H1 (cell line): ENCODE measurements around the gene EPB41L2. TPM values are rescaled to one million over a fixed set of nuclear protein-coding genes. Genes with fewer than 3 reads are reported as not detected.

Experiments used
- CTCF ChIA-PET: fragments of 300-600 bp; sonication (Branson Sonifier 250); formaldehyde crosslinking; loops from one replicate; lab custom pipeline; 2021; ENCODE audit not compliant: partially characterized antibody; lab: Charles Lee
- POLR2A ChIA-PET: fragments of 300-600 bp; sonication (Branson Sonifier 250); formaldehyde crosslinking; loops from one replicate; lab custom pipeline; 2021; ENCODE audit warnings: inconsistent platforms; ENCODE audit not compliant: partially characterized antibody; lab: Charles Lee
- DNase-seq, 2 experiments: peaks; one replicate each; pipeline versions ENCODE4 v3.0.0 to v3.0.0-alpha.2; 2010 to 2022; ENCODE audit warnings: low spot score in 2 of 2, low read depth in 1 of 2, mixed read lengths in 1 of 2
- FAIRE-seq: peaks from 2 replicates; lab custom pipeline; 2011; peaks lifted over from hg19 to GRCh38; lab: Jason Lieb, UNC
- H2AFZ ChIP-seq: 2 replicates; pipeline ENCODE4 v1.8.1; 2012; ENCODE audit warnings: low read length, inconsistent platforms
- H2AK5ac ChIP-seq: 2 replicates; pipeline ENCODE4 v1.6.1; 2013; ENCODE audit warnings: low read depth, low read length
- H2BK120ac ChIP-seq: replicated peaks from 2 replicates; pipeline ENCODE3; 2013; ENCODE audit warnings: low read depth, low read length, inconsistent platforms
- H2BK12ac ChIP-seq: 2 replicates; pipeline ENCODE4 v1.6.1; 2013; ENCODE audit warnings: low read depth, low read length
- H2BK15ac ChIP-seq: 2 replicates; pipeline ENCODE4 v1.6.1; 2013; ENCODE audit warnings: low read length
- H2BK20ac ChIP-seq: 2 replicates; pipeline ENCODE4 v1.6.1; 2013; ENCODE audit warnings: low read length
- H2BK5ac ChIP-seq: 2 replicates; pipeline ENCODE4 v1.6.1; 2013; ENCODE audit warnings: low read depth, low read length
- H3K14ac ChIP-seq: 2 replicates; pipeline ENCODE4 v1.6.1; 2013; ENCODE audit warnings: inconsistent platforms; ENCODE audit not compliant: insufficient read length
- H3K18ac ChIP-seq: 2 replicates; pipeline ENCODE4 v1.6.1; 2013; ENCODE audit warnings: low read length; ENCODE audit errors: extremely low read depth
- H3K23ac ChIP-seq: 2 replicates; pipeline ENCODE4 v1.6.1; 2013; ENCODE audit warnings: inconsistent platforms; ENCODE audit not compliant: insufficient read length
- H3K23me2 ChIP-seq: 2 replicates; pipeline ENCODE4 v1.6.1; 2013; ENCODE audit warnings: low read depth, low read length
- H3K27ac ChIP-seq: 2 replicates; pipeline ENCODE4 v1.6.1; 2011; ENCODE audit warnings: low read depth, low read length, inconsistent platforms
- H3K27me3 ChIP-seq, 4 experiments: replicated peaks in 1 of 4; 1 replicate in 1 of 4; 2 replicates in 3 of 4; pipeline versions ENCODE4 v1.6.1 to v1.8.1; 2011 to 2013; ENCODE audit warnings: low read length in 3 of 4, mild to moderate bottlenecking in 3 of 4, inconsistent platforms in 2 of 4, mixed read lengths in 2 of 4, moderate library complexity in 1 of 4; ENCODE audit not compliant: control insufficient read depth in 3 of 4, insufficient read depth in 3 of 4; ENCODE audit errors: extremely low read depth in 1 of 4
- H3K36me3 ChIP-seq, 4 experiments: 2 replicates each; pipeline versions ENCODE4 v1.6.1 to v1.8.1; 2011 to 2013; ENCODE audit warnings: mild to moderate bottlenecking in 4 of 4, low read length in 3 of 4, moderate library complexity in 2 of 4, control low read depth in 1 of 4, inconsistent platforms in 1 of 4; ENCODE audit not compliant: insufficient read depth in 4 of 4, control insufficient read depth in 2 of 4
- H3K4ac ChIP-seq: replicated peaks from 2 replicates; pipeline ENCODE3; 2013; ENCODE audit warnings: low read length, low read depth, mixed read lengths, inconsistent platforms; ENCODE audit not compliant: insufficient read length
- H3K4me1 ChIP-seq, 4 experiments: replicated peaks in 1 of 4; 1 replicate in 1 of 4; 2 replicates in 3 of 4; pipeline versions ENCODE4 v1.6.1 to v1.8.1; 2011 to 2013; ENCODE audit warnings: low read length in 3 of 4, inconsistent platforms in 2 of 4, mixed read lengths in 1 of 4; ENCODE audit not compliant: insufficient read depth in 4 of 4, control insufficient read depth in 3 of 4
- H3K4me2 ChIP-seq, 2 experiments: 2 replicates each; pipeline versions ENCODE4 v1.6.1 to v1.8.1; 2011 to 2013; ENCODE audit warnings: low read depth in 2 of 2, low read length in 2 of 2, control low read depth in 1 of 2, inconsistent platforms in 1 of 2, mild to moderate bottlenecking in 1 of 2; ENCODE audit not compliant: insufficient read depth in 1 of 2
- H3K4me3 ChIP-seq, 4 experiments: fragments of 200-600, 300-600 bp in 1 of 4; sonication (generic), shearing (Covaris generic), sonication (Bioruptor Twin) in 1 of 4; 2 replicates each; pipeline versions ENCODE4 v1.5.1 to v1.8.1; 2011 to 2016; ENCODE audit warnings: low read length in 4 of 4, low read depth in 3 of 4, control low read depth in 2 of 4, inconsistent platforms in 2 of 4, mild to moderate bottlenecking in 2 of 4, mixed read lengths in 1 of 4, moderate library complexity in 1 of 4; ENCODE audit not compliant: insufficient read depth in 2 of 4; ENCODE audit errors: extremely low read depth in 1 of 4
- H3K56ac ChIP-seq: replicated peaks from 2 replicates; pipeline ENCODE3; 2013; ENCODE audit warnings: low read depth, mild to moderate bottlenecking, mixed read lengths, low read length, inconsistent platforms; ENCODE audit not compliant: insufficient read length
- H3K79me1 ChIP-seq: 2 replicates; pipeline ENCODE4 v1.6.1; 2013; ENCODE audit warnings: low read depth, low read length, control low read depth
- H3K79me2 ChIP-seq, 2 experiments: 2 replicates each; pipeline versions ENCODE4 v1.6.1 to v1.8.1; 2012 to 2013; ENCODE audit warnings: low read length in 2 of 2, mild to moderate bottlenecking in 2 of 2, inconsistent platforms in 1 of 2; ENCODE audit not compliant: insufficient read depth in 2 of 2, control insufficient read depth in 1 of 2
- H3K9ac ChIP-seq, 4 experiments: replicated peaks in 1 of 4; 1 replicate in 1 of 4; 2 replicates in 3 of 4; pipeline versions ENCODE4 v1.6.1 to v1.8.1; 2011 to 2013; ENCODE audit warnings: low read depth in 3 of 4, low read length in 3 of 4, control low read depth in 2 of 4, mild to moderate bottlenecking in 2 of 4, moderate library complexity in 2 of 4, inconsistent platforms in 1 of 4; ENCODE audit errors: extremely low read depth in 1 of 4
- H3K9me3 ChIP-seq, 2 experiments: 2 replicates each; pipeline versions ENCODE4 v1.6.1 to v1.8.1; 2012 to 2013; ENCODE audit warnings: mild to moderate bottlenecking in 2 of 2, moderate library complexity in 2 of 2, control low read depth in 1 of 2, inconsistent platforms in 1 of 2, low read depth in 1 of 2, low read length in 1 of 2, mixed read lengths in 1 of 2; ENCODE audit not compliant: insufficient read depth in 2 of 2
- H4K20me1 ChIP-seq, 2 experiments: replicated peaks in 1 of 2; 2 replicates each; pipeline versions ENCODE3 to v1.8.1; 2011 to 2013; ENCODE audit warnings: inconsistent platforms in 2 of 2, low read length in 2 of 2, mild to moderate bottlenecking in 1 of 2; ENCODE audit not compliant: insufficient read depth in 2 of 2, control insufficient read depth in 1 of 2
- H4K5ac ChIP-seq: 2 replicates; pipeline ENCODE4 v1.6.1; 2013; ENCODE audit warnings: low read length, low read depth, mixed read lengths, inconsistent platforms; ENCODE audit not compliant: insufficient read length
- H4K8ac ChIP-seq: 2 replicates; pipeline ENCODE4 v1.8.0; 2013; ENCODE audit warnings: mild to moderate bottlenecking, moderate library complexity, low read length, inconsistent platforms; ENCODE audit not compliant: insufficient read depth; ENCODE audit errors: extremely low read depth
- H4K91ac ChIP-seq: replicated peaks from 2 replicates; pipeline ENCODE3; 2013; ENCODE audit warnings: low read length, mixed read lengths, inconsistent platforms; ENCODE audit not compliant: insufficient read length
- CBX5 ChIP-seq: fragments of 300-800, 300-1000 bp; sonication (generic); IDR thresholded peaks from 2 replicates; pipeline ENCODE4 v1.7.1; 2016; ENCODE audit warnings: antibody characterized with exemption, low read length, low read depth
- CBX8 ChIP-seq: fragments of 300-800, 300-1000 bp; sonication (generic); IDR thresholded peaks from 2 replicates; pipeline ENCODE4 v1.7.1; 2016; ENCODE audit warnings: low read depth, low read length, borderline replicate concordance
- RAD21 ChIP-seq, 2 experiments: IDR thresholded peaks in 1 of 2; conservative IDR thresholded peaks in 1 of 2; 2 replicates each; pipeline ENCODE4 v1.6.1; 2011; ENCODE audit warnings: low read depth in 2 of 2, low read length in 2 of 2, improper control_type of control experiment in 1 of 2, inconsistent platforms in 1 of 2, mild to moderate bottlenecking in 1 of 2, moderate library complexity in 1 of 2
- WGBS, 2 experiments: shearing (Covaris generic) in 1 of 2; methylation state at CpG; one replicate each; pipeline versions ENCODE4 v1.1.6 to v1.1.7; 2013 to 2015; ENCODE audit warnings: low lambda C conversion rate in 2 of 2, mixed read lengths in 2 of 2, inconsistent platforms in 1 of 2, low coverage in 1 of 2, missing lambda C conversion rate in 1 of 2; ENCODE audit not compliant: insufficient replicate concordance in 2 of 2, insufficient coverage in 1 of 2, insufficient read length in 1 of 2; ENCODE audit errors: extremely low coverage in 1 of 2, missing lambda C conversion rate in 1 of 2; 5-methylcytosine and 5-hydroxymethylcytosine counted together
- polyA plus RNA-seq, 7 experiments: library from polyadenylated mRNA; depleted of rRNA in 3 of 7; stranded (reverse) in 5 of 7; unstranded in 2 of 7; fragments of >200 nt in 5 of 7; fragments of 200-250 nt in 2 of 7; gene quantifications; 1 replicate in 5 of 7; 2 replicates in 1 of 7; 4 replicates in 1 of 7; pipeline versions ENCODE4 v1.2.1 to v1.2.3, GENCODE V29; 2011 to 2013; ENCODE audit warnings: missing spikeins in 2 of 7, mixed read lengths in 2 of 7
- total RNA-seq: library from RNA; stranded (reverse); fragmentation: NEBNext Ultra II Directional; extraction: Animal tissue kit (Norgen Biotek cat#: 25700); gene quantifications from 2 replicates; pipeline ENCODE4 v1.2.1, GENCODE V29; 2021
- TF ChIP-seq, protein P1 (sequence below): IDR thresholded peaks from 2 replicates; pipeline ENCODE4 v1.6.1; 2012; ENCODE audit warnings: inconsistent platforms

EPB41L2 gene
- total and polyA plus RNA-seq, 2 of the 8 experiments (the other 6 are each of a cell fraction or from before 2014, with no cell fraction given), result 22.5 to 123 TPM

GRCh38 chr6:130893766-130894165 is 169.3 kb downstream of the EPB41L2 start:
- Histone ChIP-seq H4K8ac (no peak overlapping the region), H4K20me1 (no peaks in the 10 kb centered on the region), H3K4me1 (no peaks in the 10 kb centered on the region), H3K4ac (no peak overlapping the region), H3K18ac (no peak overlapping the region), H3K23ac (no peak overlapping the region), H3K79me1 (no peaks in the 10 kb centered on the region), H2BK15ac (no peak overlapping the region), H3K9ac (no peak overlapping the region), H3K79me2 (no peaks in the 10 kb centered on the region), H3K56ac (no peak overlapping the region), H4K5ac (no peak overlapping the region), H4K91ac (no peak overlapping the region), H2BK12ac (no peak overlapping the region), H2AK5ac (no peak overlapping the region), H3K9me3 (no peaks in the 10 kb centered on the region), H2AFZ (no peak overlapping the region), H2BK5ac (no peak overlapping the region), H3K23me2 (no peaks in the 10 kb centered on the region), H3K14ac (no peak overlapping the region), H3K36me3 (peaks cover 0 to 6% (median 3%) of the 10 kb centered on the region in 4 experiments; a peak in 6 of 8 replicates), H3K27me3 (no peaks in the 10 kb centered on the region), H2BK20ac (no peak overlapping the region), H2BK120ac (no peak overlapping the region), H3K4me2 (no peak overlapping the region), H3K4me3 (no peak overlapping the region), H3K27ac (no peak overlapping the region)
- ChIA-PET POLR2A (no interaction called here), CTCF (interaction anchor here (1.1 to 2.4 kb wide), 3 partner anchors 8 to 626 kb away, joined by 3 to 11 read pairs (median 10); no protein-coding TSS in a partner anchor)
- DNase-seq (no peak), FAIRE-seq (no peak)
- 82% methylated on average over 2 of the region's 2 CpGs; no CpG with 5 or more reads in 1 of the 2 experiments for WGBS, 2 experiments
- TF ChIP-seq CBX5 (no peak), RAD21 (IDR thresholded peaks at IDR 0.05 in 1 of 2, conservative IDR thresholded peaks at IDR 0.05 in 1 of 2; ENCODE audit: low read depth in 2 of 2, low read length in 2 of 2) (no peak), CBX8 (no peak)
- TF ChIP-seq, protein P1, sequence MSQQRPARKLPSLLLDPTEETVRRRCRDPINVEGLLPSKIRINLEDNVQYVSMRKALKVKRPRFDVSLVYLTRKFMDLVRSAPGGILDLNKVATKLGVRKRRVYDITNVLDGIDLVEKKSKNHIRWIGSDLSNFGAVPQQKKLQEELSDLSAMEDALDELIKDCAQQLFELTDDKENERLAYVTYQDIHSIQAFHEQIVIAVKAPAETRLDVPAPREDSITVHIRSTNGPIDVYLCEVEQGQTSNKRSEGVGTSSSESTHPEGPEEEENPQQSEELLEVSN, result no peak
